DMS153 treated with DMSO at 0.1 percent for 48 hours (cell line): Measurements from ENCODE around the gene MYH15.

Experiments
- DNase-seq: peaks from one replicate; lab custom pipeline; 2025; ENCODE audit not compliant: unreplicated experiment; lab: John Stamatoyannopoulos, UW

The MYH15 gene

DNA sequence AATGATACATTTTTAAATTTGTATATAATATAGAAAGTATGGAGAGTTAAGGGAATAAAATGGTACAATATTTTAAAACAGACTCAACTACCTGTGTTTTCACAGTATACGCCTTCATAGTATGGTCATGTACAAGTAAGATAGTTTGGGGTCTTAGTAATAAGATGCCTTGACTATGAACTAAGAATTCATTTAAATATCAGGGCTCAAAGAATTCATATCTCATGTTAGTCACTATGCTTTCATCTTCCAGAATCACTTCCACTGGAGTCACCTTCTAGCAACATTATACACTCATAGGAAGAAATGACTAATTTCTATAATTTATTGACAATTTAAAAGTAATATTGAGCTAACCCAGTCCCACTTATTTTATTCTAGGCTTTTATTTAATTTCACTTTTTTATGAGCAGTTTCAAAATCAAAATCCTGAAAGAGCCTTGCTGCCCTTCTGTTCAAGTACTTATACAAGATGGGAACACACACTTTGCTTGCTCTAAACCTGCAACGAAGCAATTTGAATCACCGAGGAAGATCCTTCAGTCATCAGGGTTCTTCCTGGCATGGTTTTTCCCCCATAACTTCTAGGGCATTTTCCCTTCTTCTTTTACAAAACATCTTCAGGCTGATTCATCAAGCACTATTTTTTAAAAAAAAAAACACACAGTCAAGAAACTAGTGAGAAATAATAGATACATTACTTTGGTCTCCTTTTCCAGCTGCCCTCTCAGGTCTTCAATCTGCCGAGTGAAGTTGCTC is 94.1 kb downstream of the MYH15 start:
- no peak for DNase-seq

DNA sequence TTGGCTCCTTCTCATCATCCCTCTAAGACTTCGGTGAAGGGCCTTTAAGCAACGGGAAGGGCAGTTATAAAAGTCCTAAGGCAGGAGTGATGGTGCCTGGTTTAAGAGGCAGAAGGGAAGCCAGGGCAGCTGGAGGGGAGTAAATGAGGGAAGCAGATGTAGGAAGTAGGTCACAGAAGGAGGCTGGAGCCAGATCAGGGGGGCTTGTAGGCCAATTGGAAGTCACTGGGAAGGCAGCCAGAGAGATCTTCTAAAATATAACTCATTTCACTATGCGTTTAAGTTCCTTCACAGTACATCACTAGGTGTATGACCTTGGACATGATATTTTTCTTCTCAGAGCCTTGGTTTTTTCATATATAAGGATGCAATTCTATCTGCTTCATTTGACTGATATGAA is 94.7 kb downstream of the MYH15 start:
- no peak for DNase-seq

DNA sequence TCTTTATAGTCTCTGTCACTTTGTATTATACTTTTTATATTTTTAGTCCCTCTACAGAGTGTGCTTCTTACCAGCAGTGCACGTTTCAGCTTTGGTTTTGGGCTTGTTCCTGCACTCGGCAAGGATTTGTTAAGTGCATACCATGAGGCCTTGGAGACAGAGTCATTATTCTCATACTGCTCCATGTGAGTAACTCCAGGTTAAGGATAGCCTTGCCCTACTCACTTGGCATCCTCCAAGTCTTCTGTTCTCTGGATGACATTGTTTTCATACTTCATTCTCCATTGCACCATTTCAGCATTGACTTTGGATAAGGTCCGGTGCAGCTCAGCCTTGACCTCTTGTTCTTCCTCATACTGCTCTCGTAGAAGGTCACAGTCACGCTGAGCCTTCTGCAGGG is 96.4 kb downstream of the MYH15 start:
- DNase-seq: no peak

DNA sequence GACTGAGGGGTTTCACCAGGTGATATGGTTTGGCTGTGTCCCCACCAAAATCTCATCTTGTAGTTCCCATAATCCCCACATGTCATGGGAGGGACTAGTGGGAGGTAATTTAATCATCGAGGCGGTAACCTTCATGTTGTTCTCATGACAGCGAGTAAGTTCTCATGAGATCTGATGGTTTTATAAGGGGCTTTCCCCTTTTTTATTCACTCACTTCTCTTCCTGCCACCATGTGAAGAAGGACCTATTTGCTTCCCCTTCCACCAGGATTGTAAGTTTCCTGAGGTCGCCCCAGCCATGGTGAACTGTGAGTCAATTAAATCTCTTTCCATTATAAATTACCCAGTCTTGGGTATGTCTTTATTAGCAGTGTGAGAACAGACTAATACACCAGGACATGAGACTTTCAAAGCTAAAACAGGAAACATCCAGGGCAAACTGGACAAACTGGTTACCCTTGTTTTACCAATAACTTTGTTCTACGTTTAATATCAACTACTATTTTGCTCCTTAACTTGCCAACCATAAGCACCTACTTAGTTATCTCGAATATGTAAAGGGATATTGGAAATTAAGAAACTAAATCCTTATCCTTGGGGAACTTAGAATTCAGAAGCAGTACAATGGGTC is 98.2 kb downstream of the MYH15 start:
- no peak for DNase-seq

DNA sequence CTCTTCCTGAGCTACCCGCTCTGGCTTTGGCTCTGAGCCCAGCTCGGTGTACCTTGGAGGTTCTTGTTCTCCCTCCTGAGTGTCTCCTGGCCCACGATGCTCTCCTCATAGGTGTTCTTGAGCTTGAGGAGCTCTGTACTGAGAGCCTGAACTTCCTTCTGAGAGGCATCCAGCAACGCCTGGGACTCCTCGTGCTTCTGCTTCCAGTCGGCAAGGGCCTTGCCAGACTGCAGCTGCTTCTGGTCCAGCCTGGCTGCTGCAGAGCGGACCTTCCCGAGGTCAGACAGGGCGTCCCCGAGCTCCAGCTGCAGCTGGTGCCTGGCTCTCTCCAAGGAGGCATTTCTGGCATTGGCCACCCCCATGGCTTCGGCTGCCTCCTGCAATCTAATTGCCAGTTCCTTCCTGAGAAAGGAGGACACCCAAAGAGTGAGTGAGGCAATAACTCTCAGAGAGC is 99.8 kb downstream of the MYH15 start:
- DNase-seq: no peak

DNA sequence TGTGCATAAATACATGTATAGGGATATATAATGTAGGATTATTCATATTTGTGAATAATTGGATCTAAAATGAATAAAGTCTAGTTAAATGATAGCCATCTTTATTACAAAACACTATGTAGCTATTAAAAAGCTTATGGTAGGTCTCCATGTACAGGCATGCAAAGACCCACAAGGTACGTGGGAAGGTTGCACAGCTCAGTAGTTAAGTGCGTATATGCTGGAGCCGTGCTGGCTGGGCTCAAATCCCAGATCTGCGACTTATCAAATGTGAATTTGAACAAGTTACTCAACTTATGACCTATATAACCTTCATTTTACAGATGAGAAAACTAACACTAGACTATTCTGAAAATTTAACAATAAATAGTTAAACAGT is 100.6 kb downstream of the MYH15 start:
- no peak for DNase-seq

DNA sequence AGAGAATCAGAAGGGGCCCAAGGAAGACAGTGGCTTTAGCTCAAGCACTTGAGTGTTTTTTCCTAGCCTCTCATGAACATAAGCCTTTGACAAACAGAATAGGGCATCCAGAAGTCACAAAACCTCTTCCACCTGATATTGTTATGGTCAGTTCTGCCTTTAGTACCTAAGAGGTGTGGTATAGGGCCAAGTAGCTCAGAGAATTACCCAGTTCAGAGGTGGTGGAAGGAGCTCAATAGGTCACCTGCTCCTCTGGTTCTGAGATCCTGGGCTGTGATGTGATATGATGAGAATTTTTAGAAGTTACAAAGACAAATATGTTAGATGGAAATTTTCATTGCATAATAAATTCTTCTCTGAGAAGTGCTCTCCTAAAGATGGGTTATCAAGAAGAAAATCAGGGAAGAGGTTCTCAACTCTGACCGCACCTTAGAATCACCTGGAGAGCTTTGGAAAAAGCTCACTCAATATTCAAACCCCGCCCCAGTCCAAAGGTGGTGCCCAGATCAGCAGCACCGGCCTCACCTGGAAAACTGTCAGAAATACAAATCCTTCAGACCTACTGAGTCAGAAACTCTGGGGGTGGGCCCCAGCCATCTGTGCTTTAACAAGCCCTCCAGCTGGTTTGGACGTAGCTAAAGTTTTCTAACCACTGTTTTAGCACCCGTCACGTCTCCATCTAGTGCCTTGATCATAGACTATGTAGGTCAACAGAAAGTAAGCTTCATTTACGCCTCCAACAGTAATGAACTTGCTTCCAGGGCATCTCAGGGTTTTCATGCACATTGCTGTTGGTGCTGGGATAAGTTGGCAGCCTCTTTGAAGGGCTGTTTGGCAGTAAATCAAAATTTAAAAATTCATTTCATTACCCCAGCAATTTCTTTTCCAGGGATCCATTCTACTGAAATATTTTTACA is 101.3 kb downstream of the MYH15 start:
- no peak for DNase-seq

DNA sequence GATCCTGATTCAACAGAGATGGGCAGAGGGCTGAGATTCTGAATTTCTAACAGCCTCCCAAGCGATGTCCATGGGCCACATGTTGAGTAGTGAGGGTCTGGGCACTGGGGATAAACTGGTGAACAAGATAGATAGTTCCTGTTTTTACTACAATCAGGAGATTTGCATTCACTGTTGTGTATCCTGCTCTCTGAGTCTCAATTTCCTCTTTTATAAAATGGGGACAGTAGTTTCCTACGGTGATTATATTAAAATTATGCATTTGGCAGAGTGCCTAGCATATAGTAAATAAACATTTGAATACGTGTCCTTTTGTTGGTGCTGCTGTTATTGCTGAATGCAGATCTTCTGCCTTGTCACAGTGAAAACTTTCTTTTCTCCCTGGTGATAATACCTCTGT is 102.5 kb downstream of the MYH15 start:
- no peak for DNase-seq

DNA sequence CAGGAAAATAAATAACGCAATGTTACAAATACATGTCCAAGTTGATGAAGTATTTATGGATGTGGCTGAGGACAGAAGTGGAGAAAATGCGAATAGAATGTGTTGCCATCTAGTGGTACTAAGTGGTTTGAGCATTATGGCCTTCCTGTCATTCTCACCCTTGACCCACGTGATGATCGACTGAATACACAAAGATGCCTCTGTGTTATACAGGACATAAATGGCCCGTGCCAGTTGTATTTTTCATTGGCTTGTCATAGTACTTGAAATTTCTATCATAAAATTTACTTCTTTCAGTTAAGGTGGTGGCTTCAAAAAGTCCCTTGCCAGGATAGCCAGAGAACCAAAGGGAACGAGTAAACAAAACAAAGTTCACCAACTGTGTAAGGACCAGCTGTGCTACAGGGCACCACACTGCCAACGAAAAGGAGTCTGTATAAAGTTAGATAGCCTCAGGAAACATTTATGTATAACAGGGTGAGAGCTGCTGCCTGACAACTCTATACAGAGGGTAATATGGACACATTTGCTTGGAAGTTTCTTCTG is 103.7 kb downstream of the MYH15 start:
- DNase-seq: peak; percentile 80

DNA sequence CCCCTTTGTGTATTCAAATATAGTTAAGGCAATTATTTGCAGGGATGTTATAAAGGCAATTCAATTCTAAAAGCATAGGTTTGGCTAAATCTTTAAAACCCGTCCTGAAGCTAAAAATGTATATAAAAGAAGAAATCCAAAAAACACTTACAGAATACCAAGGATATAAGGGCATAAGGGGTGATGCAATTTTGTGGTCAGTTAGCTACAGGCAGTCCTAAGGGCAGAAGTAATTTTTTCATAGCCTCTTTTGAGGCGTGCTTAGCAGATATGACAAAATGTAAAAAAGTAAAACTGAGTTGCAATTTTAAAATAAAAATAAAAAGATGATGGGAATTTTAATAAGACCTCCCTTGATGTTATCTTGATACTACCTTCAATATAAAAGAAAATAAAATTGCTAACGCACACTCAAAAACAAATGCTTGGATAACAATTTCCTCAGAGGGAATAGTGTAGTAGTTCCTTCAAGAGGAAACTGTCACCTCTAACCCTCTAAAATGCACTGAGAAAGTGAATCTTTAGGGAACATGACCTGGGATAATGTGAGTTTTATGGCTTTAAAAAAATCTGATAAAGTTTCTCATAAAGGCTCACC is 104.2 kb downstream of the MYH15 start:
- no peak for DNase-seq

DNA sequence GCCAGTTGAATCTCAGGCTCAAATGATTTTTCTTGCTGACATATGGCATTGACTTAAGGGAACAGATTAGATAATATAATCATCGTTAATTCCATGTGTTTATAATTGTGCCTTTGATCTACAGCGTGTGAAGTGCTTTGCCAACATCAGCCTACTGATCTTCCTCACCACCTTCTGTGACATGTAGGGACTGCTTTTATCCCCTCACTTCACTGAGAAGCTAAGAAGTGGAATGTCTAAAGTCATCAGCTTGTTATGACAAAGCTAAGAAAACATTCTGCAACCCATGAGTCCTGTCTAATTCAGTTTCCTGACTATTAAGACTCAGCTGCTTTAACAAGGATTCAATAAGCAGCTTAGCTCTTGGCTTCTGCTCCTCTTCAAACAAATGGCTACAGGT is 106.0 kb downstream of the MYH15 start:
- DNase-seq: no peak

DNA sequence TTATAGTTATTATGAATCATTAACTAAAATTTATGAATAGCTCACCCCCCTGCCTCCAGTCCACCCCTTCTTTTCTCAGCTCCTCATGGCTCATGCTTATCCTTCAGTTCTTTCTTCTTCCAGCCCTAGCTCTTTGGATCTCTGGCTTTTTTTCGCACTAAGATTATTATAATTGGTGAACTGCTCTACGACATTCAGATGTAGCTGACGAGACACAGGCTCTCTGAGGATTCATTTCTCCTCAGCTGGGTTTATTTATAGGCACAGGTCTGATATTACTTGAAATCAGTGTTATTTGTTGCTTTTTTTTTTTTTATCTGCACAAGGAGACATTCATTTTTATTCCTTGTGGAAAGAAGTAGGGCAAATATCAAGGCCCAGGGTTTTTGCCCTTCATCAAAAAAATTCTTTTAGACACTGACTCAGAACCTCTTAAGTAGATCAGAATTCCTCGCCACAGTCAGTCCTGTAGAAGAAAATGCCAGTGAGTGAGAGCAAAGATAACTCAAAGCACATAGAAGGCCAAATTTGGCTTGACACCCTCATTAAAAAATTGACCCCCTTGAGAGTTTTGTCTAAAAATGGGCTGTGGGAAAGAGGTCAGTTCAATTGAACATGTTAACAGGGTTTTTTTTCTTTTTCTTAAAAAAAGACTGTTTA is 106.6 kb downstream of the MYH15 start:
- DNase-seq: no peak

DNA sequence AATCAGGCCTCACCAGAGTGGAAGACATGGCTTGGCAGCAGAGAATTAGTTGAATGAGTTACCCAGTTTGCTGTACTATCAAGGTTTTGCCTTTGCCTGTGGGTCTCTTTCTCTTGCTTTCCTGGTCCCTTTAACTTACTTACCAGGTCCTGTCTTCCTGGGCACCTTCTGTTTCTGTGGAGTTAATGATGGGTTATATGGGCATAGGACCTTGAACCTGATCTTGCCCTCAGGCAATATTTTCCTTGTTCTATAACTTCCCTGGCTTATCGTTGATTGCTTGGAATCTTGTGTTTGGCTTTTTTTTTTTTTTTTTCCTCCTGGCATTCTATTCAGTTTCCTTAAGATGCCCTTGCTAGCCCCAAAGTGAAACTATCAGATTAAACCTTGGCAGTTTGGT is 107.2 kb downstream of the MYH15 start:
- DNase-seq: no peak

DNA sequence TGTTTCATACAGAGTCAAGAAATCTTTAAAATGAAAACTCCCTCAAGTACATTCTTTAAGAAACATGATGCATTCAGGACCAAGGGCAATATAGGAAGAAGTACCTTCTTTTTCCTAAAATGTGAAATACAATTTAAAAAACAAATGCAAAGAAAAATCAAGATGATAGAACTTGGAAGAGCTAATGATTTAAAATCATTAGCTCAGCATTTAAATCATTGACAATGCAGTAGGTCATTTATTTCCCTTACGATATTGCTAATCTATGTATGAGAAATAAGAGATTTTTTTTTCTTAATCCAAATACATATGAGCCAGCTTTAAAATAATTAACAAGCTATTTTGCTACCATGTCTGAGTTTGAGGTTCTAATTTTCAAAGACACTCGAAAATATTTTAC is 108.6 kb downstream of the MYH15 start:
- DNase-seq: no peak

DNA sequence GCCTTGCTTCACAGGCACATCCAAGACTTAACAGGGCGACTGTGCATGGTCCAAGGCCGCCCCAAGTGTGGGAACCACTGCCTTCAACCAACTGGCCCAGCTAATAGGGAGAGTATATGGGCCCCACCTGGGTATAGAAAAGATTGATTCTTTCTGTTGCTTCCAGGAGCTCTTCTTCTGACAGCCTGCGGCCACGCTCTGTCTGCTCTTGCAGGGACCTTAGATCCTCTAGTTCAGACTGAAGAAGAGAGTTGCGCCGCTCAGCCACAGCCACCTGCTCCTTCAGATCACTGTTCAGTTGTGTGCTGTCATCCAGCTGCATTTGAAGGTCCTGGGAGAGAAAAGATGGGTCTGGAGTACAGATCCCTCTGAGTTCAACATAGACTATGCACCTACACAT is 111.9 kb downstream of the MYH15 start:
- DNase-seq: no peak

DNA sequence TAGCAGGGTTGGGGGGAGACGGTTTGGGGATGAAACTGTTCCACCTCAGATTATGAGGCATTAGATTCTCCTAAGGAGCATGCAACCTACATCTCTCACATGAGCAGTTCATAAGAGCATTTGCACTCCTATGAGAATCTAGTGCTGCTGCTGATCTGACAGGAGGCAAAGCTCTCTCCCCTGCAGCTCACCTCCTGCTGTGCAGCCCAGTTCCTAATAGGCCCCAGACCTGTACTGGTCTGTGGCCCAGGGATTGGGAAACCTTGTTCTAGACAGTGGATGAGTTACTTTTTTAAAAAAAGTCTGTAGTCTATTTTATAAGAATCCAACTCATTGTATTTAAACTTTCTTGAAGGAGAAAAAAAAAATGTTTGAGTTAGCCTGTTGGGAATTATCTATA is 114.1 kb downstream of the MYH15 start:
- no peak for DNase-seq

DNA sequence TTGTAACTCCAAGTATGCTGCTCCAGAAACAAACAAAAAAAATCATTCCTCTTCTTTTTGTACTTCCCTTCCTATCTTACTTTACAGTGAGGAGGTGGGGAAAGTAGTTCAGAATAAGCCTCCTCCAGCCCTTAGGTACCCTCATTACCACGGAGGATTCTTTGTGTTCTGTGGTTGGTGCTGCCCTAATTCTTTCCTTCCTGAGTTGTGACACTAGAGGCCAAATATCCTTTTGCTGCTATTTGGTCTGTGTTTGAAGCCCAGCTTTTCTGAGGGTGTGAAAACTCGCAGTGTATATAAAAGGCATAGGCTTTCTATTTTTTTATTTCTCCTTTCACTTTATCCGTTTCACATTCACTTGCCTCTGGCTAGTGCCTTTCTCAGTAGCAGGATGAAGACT is 115.8 kb downstream of the MYH15 start:
- DNase-seq: no peak

DNA sequence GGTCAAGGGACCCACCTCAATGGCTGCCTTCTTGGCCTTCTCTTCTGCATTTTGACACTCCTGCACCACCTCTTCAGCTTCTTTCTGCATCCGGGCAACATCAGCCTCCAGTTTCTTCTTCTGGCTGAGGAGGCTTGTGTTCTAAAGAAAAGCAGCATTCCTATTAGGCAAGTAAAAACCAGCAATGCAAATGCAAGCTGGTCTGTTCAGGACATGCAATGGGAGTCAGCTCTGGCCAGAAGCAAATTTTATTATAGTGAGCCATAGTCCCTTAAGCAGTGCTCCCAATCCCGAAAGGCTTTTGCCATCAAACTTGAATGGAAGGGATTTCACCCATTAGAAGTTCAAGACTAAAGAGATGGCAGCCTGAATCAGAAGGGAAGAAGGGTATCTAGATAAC is 116.4 kb downstream of the MYH15 start:
- no peak for DNase-seq

DNA sequence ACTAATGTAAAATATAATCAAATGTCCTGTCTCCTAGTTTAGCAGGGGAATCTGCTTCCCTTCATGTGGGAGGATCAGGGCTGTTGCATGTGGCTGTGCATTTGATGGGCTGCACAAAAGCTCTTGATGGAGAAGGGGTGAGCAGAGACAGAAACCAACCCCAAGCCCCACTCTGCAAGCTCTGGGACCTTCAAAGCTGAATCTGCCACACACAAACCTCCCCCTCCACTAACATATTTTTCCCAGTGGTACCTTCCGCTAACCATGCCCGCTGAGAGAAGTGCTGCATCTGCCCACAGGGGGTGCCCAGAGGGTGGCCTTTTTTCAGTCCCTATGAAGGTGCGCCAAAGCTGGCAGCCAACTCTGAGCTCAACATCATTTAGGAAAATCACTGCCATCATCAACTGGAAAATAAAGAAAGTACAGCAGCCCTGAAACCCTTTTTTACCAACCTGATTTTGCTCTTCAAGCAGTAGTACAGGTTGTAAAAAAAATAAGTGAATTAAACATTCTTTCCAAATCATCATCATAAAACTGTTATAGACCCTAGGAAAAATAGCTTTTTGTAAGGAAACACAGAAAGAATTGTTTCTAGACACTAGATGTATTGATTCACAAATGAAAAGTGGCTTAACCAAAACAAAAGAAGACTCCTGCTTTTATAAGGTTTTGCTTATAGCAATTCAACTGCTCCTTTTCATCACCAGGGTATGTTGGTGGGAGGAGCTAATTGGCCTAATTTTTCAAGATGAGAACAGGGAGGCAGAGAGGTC is 117.1 kb downstream of the MYH15 start:
- no peak for DNase-seq
